GM11168 (cell line): Measurements from ENCODE around the gene GLP2R.

Experiments
- in situ Hi-C: fragments of 300-500 bp; cut with MboI; formaldehyde crosslinking; loops from one replicate; pipeline ENCODE4 v1.12.0; 2022; ENCODE audit warnings: low sequenced_read_pairs; ENCODE audit not compliant: unreplicated experiment

Gene GLP2R

DNA sequence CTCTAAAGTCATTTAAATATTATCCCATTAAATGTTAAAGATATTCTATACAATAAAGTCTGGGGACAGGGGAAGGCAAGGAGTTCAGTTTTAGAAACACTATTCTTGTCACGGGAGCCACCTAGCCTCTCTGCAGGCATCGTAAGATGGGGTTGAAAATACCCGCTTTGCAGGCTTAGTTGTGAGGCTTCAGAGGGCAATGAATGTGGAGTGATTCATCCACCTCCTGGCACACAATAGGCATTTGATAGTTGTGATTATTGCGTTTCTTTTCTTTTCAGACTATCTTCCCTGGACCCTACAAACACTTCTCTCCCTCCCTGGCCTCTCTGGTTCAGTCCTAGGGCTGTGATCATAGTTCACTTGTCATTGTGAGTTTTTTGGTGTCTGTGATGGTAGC lies 19.6 kb downstream of the GLP2R start:
- in situ Hi-C loops = no loop called here

DNA sequence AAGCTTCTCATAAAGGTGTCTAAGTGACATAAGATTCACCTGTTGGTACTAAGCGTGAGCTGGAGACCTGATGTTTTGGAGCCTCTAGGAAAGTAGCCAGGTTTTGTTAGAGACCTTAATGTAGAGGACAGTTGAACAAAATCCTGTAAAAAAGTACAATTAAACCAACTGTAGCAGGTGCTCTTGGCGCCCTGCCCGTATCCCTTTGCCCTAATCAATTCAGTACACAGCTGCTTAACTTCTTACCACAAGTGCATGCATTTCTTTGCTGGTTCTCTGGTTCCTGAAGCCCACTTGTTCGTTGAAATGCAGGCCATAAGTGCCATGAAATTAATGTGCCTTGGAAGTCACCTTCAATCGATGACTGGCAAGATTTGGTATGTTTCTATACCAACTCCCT lies 24.4 kb downstream of the GLP2R start:
- in situ Hi-C loops = no loop called here

GRCh38 chr17:9854255-9854654 lies 28.5 kb downstream of the GLP2R start:
- in situ Hi-C loops = no loop called here

- in situ Hi-C loops = no loop called here
Observed at GRCh38 chr17:9855036-9855435, 29.3 kb downstream of the GLP2R start.

DNA sequence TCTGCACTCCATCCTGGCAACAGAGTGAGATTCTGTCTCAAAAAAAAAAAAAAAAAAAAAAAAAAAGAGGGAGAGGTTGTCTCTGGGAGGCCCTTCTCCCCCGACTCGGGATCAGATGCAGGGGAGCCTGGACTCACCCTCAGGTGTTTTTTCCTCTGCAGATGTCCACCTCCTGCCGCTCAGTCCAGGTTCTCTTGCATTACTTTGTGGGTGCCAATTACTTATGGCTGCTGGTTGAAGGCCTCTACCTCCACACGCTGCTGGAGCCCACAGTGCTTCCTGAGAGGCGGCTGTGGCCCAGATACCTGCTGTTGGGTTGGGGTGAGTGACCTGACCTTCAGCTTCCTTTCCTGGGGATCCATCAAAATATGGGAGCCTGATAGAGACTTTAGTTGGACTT lies 34.1 kb downstream of the GLP2R start:
- in situ Hi-C loops = no loop called here

GRCh38 chr17:9860851-9861250 lies 35.1 kb downstream of the GLP2R start:
- in situ Hi-C loops = no loop called here

GRCh38 chr17:9862220-9862619 lies 36.5 kb downstream of the GLP2R start:
- in situ Hi-C loops = no loop called here

DNA sequence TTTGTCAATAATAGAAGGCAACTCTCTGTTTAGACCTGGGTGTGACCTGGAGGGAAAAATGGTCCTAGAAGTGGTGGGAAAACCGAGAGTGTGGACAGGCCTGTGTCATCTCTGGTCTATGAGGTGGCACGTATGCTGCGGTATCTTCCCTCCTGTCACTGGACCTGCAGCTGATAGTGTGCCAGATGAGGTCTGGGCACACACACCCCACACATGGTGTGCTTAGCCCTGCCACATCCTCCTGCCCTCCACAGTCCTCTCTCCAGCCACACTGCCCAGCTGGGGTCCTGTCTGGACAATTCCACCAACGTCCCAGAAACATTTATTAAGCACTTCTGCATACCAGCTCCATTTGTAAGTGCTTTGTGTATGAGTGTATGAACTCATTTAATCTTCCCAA lies 37.2 kb downstream of the GLP2R start:
- in situ Hi-C loops = no loop called here

DNA sequence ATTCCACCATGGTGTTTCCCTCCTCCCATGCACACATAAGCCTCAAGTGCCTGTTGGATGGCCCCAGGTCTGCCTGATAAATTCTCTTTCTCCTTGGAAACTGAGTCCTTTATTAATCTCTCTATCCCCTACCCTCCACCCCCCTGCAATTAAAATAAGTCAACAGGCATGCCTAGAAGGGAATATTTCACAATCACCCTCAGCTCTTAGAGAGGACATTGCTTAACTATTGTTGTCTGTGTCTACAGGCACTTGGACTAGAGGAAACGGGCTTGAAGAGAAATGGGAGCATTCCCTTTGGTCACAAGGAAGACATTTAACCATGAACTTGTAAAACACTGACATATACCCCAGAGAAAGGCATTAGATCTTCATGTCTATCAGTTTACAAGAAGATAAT lies 39.9 kb downstream of the GLP2R start:
- in situ Hi-C loops = no loop called here

- in situ Hi-C loops = no loop called here
Observed at GRCh38 chr17:9868552-9868951, 42.8 kb downstream of the GLP2R start.

DNA sequence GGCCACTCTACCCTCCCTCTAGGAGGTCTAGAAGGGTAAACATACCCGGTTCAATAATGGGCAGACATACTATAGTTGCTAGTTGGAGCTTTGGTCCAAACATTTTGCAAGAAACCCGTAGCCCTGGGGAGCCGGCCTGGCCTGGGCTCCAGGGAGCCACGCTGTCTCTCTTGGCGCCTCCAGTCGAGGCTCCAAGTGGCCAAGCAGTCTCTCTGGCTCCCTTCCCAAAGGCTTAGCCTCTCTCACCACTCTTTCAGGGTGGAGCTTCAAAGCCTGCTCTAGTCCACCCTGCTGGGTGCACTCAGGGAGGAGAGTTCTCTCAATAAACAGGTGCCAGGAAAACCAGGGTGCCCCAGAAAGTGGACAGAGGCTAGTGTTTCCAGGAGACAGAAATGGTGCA lies 47.1 kb downstream of the GLP2R start:
- in situ Hi-C loops = no loop called here

DNA sequence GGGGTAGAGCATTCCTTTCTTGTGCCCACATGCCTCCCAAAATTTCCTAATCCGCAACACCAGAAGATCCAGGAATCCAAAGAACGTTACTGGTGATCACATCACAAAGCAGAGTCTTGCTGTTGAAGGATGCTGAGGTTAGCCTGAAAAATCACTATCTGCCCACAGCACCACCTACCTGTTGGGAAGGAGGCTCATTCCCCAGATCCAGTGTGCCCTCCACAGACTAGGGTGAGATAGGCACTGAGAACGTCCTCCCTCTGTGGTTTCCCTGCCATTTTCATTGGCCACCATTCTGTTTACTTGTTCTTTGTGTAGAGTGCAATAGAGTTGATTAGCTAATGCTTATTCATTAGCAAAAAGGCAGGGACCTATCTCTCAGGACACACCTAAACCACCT lies 49.0 kb downstream of the GLP2R start:
- in situ Hi-C loops = no loop called here

- in situ Hi-C loops = no loop called here
Observed at GRCh38 chr17:9875441-9875840, 49.7 kb downstream of the GLP2R start.

DNA sequence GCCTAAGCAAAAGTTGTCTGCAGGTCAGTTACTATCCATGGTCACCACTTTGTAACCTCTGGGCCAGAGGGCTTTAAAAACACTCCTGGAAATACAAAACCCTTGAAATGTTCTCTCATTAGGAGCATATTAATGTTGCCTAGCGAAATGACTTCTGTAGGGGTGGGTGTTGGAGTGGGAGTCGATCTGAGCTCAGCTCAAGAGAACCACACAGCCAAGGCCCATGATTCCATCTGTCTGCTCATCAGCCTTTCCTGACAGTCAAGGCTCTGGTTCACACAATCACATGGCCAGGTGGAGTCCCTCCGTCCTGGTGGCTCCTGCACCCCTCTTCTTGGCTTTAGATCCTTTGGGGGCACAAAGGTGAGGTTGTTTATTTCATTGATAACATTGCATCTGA lies 52.6 kb downstream of the GLP2R start:
- in situ Hi-C loops = no loop called here

GRCh38 chr17:9878786-9879525 lies 53.2 kb downstream of the GLP2R start:
- in situ Hi-C loops = no loop called here

DNA sequence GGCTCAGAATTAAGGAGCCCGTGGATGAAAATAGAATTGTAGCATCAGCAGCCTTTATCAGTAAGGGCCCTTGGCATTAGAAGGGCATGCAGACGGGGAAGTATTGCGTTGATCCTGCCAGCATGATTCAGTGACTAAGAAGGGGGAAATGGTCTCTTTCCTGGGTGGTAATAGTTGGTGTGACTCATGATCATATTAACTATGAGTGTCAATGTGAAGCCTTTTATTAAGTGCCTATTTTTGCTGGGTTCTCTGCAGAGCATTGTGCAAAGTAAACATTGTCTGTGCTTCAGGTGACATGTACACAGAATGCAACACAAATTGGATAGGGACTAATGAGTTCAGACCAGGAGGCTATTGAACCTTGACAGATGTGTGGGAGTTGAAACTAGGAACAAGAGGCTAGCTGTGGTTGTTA lies 54.9 kb downstream of the GLP2R start:
- in situ Hi-C loops = no loop called here

GRCh38 chr17:9883451-9883850 lies 57.7 kb downstream of the GLP2R start:
- in situ Hi-C loops = no loop called here

DNA sequence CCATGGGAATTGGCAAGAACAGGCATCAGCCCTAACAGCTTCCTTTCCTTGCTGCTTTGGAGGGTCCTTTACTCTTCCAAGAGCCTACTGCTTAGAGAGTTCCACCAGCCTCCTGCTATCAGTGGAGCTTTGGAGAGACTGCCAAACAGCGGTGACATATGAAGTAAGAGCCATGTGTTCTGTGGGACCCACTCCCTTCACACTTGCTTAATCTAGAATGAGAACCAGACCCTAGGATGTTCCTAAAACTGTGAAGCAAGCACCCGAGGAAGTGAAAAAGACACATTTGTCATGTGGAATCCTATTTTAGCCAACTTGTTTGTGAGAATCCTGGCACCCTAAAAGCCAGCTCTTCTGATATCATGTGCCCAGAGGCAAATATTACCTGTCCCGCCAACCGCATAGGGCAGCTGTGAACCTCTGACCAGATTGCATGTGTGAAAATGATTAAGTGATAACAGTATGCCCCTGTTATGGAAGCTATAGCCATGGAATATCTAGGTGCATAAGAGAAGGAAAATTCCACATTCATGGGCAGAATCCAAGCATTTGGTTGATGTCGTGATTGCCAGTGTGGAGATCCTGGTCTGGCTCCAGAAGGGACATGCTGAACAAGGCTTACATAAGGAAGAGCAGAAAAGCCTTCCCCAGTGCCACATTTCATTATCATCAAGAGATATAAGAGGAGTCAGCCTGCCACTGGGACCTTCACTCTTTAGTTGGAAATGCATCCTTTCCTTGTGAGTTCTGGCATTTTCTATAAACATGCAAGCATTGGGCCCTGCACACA lies 60.6 kb downstream of the GLP2R start:
- in situ Hi-C loops = no loop called here

DNA sequence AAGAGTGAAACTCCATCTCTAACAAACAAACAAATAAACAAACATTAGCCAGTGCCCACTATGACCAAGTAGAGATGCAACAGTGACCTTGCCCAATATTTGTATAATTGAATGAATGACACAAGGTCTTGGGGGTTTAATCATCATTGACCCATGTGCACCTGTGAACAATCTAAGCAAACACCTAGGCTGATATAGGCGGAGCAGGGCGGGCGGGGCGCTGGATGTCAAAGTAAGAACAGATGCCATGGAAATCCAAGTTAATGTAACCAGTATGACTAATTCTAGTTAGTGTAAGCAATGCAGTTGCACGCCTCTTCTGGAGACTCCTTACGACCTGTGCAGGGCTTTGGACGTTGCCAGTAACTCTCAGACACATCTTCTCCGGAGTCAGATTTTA lies 61.8 kb downstream of the GLP2R start:
- in situ Hi-C loops = no loop called here

GRCh38 chr17:9890124-9890523 lies 64.4 kb downstream of the GLP2R start:
- in situ Hi-C loops = no loop called here

DNA sequence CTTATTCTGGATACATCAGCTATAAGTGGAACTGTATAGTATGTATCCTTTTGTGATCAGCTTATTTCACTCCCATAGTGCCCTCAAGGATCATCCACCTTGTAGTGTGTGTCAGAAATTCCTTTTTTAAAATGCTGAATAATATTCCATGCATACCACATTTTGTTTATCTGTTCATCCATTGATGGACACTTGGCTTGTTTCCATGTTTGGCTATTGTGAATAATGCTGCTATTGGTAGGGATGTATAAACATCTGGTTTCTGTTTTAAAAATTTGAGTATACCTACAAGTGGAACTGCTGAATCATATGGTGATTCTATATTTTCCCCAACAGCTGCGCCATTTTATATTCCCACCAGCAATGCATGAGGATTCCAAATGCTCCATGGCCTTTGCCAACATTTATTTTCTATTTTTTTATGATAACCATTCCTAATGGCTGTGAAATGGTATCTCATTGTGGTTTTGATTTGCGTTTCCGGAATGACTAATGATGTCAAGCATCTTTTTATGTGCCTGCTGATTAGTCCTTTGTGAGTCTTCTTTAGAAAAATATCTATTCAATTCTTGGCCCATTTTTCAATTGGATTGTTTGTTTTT lies 67.8 kb downstream of the GLP2R start:
- in situ Hi-C loops = no loop called here
